Uterus (tissue), 4 donors: Measurements from ENCODE around the gene NCOA1. TPM values are rescaled to one million over a fixed set of nuclear protein-coding genes. Genes with fewer than 3 reads are reported as not detected.

Experiments used
- DNase-seq, 2 donors: peaks; one replicate each; pipeline ENCODE4 v3.0.0-alpha.2; 2019 to 2020
- H3K27ac ChIP-seq, 2 donors: fragments of 200-600 bp; sonication (generic); 1 replicate in 1 of 2; 2 replicates in 1 of 2; pipeline ENCODE4 v1.5.1; 2016 to 2018
- H3K27me3 ChIP-seq, 2 donors: fragments of 200-600 bp; sonication (generic); one replicate each; pipeline ENCODE4 v1.5.1; 2018 to 2019; ENCODE audit warnings: control low read depth in 1 of 2
- H3K36me3 ChIP-seq, 2 donors: fragments of 200-600 bp; sonication (generic); one replicate each; pipeline ENCODE4 v1.5.1; 2019; ENCODE audit warnings: control low read depth in 1 of 2
- H3K4me1 ChIP-seq, 2 donors: fragments of 200-600 bp; sonication (generic); one replicate each; pipeline ENCODE4 v1.5.1; 2018 to 2019; ENCODE audit warnings: control low read depth in 1 of 2
- H3K4me3 ChIP-seq, 2 donors: fragments of 200-600 bp; sonication (generic); 1 replicate in 1 of 2; 2 replicates in 1 of 2; pipeline ENCODE4 v1.5.1; 2018 to 2019; ENCODE audit warnings: mild to moderate bottlenecking in 1 of 2
- H3K9me3 ChIP-seq, 2 donors: fragments of 200-600 bp; sonication (generic); one replicate each; pipeline ENCODE4 v1.5.1; 2019; ENCODE audit warnings: control low read depth in 1 of 2
- POLR2A ChIP-seq, 2 donors: fragments of 450-650 bp; IDR thresholded peaks; one replicate each; pipeline ENCODE4 v1.6.1; 2016; ENCODE audit warnings: antibody characterized with exemption in 2 of 2, mild to moderate bottlenecking in 1 of 2, moderate library complexity in 1 of 2
- intact Hi-C: fragments of 100-400 bp; cut with DNase I; formaldehyde crosslinking; loops from one replicate; pipeline ENCODE4 v1.15.1; 2023; ENCODE audit warnings: low total_unique reads
- total RNA-seq, 4 donors: library from RNA; depleted of rRNA in 3 of 4; stranded (reverse); fragments of >200 nt in 3 of 4; gene quantifications; one replicate each; pipeline versions ENCODE4 v1.1.0 to v1.2.4, GENCODE V29; 2014 to 2023
- TF ChIP-seq, protein P1 (sequence below), 4 experiments: fragments of 200-600 bp in 2 of 4; fragments of 450-650 bp in 2 of 4; sonication (generic) in 2 of 4; IDR thresholded peaks; one replicate each; pipeline ENCODE4 v1.5.1; 2016 to 2019; ENCODE audit warnings: antibody characterized with exemption in 4 of 4, mild to moderate bottlenecking in 2 of 4, moderate library complexity in 1 of 4
- donor health status: DM: yes; HTN: yes; CAD: no.

NCOA1 gene
- total RNA-seq, 4 donors from 2014 or later = 38.7 to 88.5 (median 62.0) TPM

DNA sequence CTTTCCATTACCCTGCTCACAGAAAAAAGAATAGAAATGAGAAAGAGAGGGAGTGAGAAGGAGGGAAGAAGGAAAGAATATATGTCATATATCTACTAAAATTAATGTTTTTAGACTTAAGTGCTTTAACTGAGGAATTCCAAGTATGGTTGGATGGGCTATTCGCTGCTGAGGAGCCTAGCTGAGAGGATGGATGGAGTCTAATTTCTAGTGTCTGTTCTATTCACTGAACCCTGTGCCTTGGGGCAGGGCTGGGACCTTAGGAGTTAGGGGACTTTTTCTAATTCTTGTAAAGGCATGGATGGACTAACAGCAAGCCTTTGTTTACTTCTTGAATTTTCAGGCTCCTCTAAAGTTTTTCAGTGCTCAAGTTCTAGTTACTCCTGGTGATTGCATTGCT, 192.4 kb downstream of the NCOA1 start:
- no peaks in the 10 kb centered on the region for H3K4me1 ChIP-seq
- no peaks in the 10 kb centered on the region for H3K27me3 ChIP-seq
- no peak overlapping the region for H3K27ac ChIP-seq
- DNase-seq = no peak
- TF ChIP-seq, protein P1, sequence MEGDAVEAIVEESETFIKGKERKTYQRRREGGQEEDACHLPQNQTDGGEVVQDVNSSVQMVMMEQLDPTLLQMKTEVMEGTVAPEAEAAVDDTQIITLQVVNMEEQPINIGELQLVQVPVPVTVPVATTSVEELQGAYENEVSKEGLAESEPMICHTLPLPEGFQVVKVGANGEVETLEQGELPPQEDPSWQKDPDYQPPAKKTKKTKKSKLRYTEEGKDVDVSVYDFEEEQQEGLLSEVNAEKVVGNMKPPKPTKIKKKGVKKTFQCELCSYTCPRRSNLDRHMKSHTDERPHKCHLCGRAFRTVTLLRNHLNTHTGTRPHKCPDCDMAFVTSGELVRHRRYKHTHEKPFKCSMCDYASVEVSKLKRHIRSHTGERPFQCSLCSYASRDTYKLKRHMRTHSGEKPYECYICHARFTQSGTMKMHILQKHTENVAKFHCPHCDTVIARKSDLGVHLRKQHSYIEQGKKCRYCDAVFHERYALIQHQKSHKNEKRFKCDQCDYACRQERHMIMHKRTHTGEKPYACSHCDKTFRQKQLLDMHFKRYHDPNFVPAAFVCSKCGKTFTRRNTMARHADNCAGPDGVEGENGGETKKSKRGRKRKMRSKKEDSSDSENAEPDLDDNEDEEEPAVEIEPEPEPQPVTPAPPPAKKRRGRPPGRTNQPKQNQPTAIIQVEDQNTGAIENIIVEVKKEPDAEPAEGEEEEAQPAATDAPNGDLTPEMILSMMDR (IDR thresholded peaks at IDR 0.05) = no peak
- TF ChIP-seq POLR2A (IDR thresholded peaks at IDR 0.05) = no peak
- H3K4me3 ChIP-seq = no peak overlapping the region
- no peaks in the 10 kb centered on the region for H3K9me3 ChIP-seq
- intact Hi-C loops = no loop called here
- H3K36me3 ChIP-seq = no peaks in the 10 kb centered on the region

DNA sequence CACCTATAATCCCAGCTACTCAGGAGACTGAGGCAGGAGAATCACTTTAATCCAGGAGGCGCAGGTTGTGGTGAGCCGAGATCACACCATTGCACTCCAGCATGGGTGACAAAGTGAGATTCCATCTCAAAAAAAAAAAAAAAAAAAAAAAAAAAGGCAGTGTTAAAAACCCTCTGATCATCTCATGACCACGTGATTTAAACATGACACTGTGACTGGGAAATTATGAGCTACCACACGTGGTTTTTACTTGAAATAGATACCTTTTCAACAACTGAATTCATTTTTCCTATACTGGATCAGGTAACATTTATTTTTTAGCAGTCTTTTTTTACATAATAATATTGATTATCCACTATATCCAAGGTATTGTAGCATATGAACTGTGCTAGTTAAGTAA, 199.5 kb downstream of the NCOA1 start:
- intact Hi-C loops = no loop called here
- no peaks in the 10 kb centered on the region for H3K36me3 ChIP-seq
- no peaks in the 10 kb centered on the region for H3K4me1 ChIP-seq
- H3K27ac ChIP-seq = no peak overlapping the region
- no peak overlapping the region for H3K4me3 ChIP-seq
- no peaks in the 10 kb centered on the region for H3K9me3 ChIP-seq
- no peaks in the 10 kb centered on the region for H3K27me3 ChIP-seq
- no peak for DNase-seq
- TF ChIP-seq POLR2A (IDR thresholded peaks at IDR 0.05) = no peak
- TF ChIP-seq, protein P1 (IDR thresholded peaks at IDR 0.05) = no peak

DNA sequence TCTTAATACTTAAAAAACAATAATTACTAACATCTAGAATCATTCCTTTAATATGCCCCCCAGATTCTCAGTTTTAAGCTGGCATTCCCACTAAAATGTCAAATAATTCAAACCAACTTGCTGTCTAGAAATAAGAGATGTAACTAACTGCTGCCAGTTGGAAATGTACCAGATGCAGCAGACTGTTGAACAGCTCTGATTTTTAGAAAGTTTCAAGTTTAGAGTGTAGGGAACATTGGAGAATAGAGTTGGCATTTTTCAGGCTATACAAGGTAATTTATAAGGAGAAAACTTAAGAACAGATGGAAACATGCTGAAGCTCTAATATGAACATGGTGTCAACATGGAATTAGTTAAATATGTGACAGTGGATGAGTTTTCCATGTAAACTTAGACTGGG, 200.8 kb downstream of the NCOA1 start:
- Histone ChIP-seq H3K27me3 (no peaks in the 10 kb centered on the region), H3K36me3 (no peaks in the 10 kb centered on the region), H3K27ac (no peak overlapping the region), H3K9me3 (no peaks in the 10 kb centered on the region), H3K4me1 (no peaks in the 10 kb centered on the region), H3K4me3 (no peak overlapping the region)
- intact Hi-C loops = no loop called here
- no peak for TF ChIP-seq POLR2A (IDR thresholded peaks at IDR 0.05)
- TF ChIP-seq, protein P1 (IDR thresholded peaks at IDR 0.05) = no peak
- DNase-seq = no peak

DNA sequence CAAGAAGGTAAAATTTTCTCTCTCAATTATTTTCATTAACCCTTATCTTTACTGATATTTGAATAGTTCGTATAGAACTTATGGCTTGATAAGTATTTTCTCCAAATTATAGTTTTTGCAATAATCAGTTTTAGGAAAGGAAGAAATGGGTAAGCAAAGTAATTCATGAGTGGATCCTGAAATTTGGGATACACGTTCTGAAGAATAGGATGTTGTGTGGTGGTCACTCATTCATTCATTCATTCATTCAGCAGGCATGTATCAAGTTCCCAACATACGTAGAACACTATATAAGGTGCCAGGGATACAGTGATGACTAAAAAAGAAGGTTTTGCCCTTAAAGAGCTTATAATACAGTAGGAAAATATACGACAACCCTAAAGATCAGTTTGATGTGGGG, 206.7 kb downstream of the NCOA1 start:
- Histone ChIP-seq H3K4me3 (no peak overlapping the region), H3K27ac (no peak overlapping the region), H3K9me3 (no peaks in the 10 kb centered on the region), H3K4me1 (no peaks in the 10 kb centered on the region), H3K36me3 (no peaks in the 10 kb centered on the region), H3K27me3 (no peaks in the 10 kb centered on the region)
- intact Hi-C loops = no loop called here
- no peak for DNase-seq
- TF ChIP-seq, protein P1 (IDR thresholded peaks at IDR 0.05) = no peak
- TF ChIP-seq POLR2A (IDR thresholded peaks at IDR 0.05) = no peak

DNA sequence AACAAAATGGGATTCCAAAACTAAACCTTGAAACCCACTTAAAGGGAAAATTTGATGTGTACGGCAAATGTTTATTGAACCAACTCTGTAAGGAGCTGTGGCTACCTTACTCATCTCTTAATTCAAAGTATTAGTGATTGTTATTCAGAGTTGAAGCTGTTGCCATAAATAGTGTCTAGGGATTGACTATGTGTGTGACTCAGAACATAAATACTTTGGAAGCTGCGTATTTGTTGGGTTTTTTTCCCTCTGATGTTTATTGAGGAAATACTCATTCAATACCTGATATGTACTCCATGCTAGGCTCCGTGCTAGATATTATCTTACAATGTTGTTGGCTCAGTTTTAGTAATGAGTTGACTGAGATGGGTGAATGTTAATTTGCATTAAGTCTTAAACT, 211.7 kb downstream of the NCOA1 start:
- no peaks in the 10 kb centered on the region for H3K27me3 ChIP-seq
- no peak overlapping the region for H3K4me3 ChIP-seq
- TF ChIP-seq, protein P1 (IDR thresholded peaks at IDR 0.05) = no peak
- TF ChIP-seq POLR2A (IDR thresholded peaks at IDR 0.05) = no peak
- no peaks in the 10 kb centered on the region for H3K4me1 ChIP-seq
- no peak for DNase-seq
- H3K9me3 ChIP-seq = no peaks in the 10 kb centered on the region
- intact Hi-C loops = no loop called here
- H3K27ac ChIP-seq = no peak overlapping the region
- H3K36me3 ChIP-seq = no peaks in the 10 kb centered on the region
